GM19238 (cell line): Measurements from ENCODE around the gene USF2.

ENCODE experiments used
- DNase-seq: peaks from one replicate; pipeline ENCODE4 v3.0.0; 2011; ENCODE audit warnings: low spot score; ENCODE audit not compliant: insufficient read length

Gene USF2

DNA sequence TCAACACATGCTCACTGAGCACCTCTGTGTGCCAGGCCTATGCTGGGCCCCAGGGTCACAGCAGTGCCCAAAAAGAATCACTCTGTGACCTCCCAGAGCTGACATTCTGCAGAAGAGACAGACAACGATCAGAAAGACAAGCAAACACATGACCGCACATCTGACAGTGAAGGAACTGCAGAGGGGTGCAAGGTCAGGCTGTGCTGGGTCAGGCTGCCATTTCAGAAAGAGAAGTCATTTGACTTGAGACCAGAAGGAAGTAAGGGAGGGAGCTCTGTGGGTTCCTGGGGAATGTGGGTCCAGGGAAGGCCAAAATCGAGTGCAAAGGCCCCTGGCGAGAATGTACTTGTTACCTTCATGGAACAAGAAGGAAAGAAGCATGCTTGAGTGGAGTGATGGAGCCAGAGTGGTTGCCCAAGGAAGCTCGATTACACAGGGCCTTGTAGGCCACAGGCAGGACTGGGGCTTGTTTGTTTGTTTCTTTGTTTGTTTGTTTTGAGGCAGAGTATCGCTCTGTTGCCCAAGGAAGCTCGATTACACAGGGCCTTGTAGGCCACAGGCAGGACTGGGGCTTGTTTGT lies 48.8 kb downstream of the USF2 start:
- no peak for DNase-seq

DNA sequence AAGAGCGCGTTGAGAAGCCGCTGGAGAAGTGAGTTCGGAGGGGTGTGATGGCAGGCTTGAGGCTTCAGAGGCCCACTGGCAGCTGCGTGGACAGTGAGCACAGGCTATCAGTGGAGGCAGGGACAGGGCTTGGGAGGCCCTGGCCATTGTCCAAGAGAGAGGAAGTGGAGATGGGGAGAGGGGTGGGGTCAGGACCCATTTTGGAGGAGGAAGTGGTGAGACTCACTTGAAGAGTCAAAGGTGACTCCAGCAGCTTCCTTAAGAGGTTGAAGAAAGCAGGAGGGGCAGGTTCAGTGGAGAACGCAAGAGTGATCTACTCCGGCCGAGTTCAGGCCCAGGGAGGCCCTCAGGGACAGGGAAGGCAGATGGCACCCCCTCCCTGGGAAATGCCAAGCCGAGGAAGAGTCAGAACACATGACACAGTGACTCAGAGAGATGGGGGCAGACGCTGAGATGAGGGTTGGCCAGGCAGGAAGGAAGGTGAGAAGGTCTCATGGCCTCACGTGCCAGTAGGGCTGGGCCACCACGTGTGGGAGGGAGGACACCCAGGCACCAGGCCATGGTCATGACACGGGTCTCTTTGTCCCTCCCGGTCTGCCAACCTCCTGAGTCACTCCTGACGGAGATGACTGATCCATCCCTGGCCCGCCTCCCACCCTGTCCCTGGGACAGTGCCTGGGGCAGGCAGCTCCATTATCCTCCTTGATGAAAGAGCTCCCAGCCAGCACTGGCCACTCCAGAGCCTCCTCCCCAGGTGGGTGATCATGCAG lies 50.1 kb downstream of the USF2 start:
- no peak for DNase-seq

DNA sequence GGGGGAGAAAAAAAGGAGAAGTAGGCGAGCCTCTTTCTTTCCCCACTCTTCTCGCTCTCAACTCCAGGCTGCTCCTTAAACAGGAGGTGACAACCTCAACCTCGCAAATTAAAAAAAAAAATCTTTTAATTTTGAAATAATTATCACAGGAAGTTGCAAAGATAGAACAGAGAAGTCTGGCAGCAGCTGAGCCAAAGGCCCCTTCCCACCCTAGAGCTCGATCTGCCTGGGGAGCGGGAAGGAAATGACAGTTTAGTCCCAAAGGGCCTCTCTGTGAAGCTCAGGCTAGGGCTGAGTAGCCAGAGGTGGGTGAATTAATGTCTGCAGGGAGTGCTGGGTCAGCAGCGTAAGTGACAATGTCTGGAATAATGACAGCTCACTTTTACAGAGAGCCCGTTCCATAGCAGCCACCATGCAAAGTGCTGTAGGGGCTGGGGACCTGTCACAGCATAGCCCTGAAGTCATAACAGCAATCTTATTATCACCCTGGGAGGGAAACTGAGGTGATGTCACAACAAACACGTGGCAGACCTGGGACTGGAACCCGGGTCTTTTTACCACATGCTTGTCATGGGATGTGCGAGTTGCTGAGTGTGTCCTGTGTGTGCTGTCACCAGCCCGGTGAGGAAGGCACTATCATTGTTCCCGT lies 51.4 kb downstream of the USF2 start:
- no peak for DNase-seq

DNA sequence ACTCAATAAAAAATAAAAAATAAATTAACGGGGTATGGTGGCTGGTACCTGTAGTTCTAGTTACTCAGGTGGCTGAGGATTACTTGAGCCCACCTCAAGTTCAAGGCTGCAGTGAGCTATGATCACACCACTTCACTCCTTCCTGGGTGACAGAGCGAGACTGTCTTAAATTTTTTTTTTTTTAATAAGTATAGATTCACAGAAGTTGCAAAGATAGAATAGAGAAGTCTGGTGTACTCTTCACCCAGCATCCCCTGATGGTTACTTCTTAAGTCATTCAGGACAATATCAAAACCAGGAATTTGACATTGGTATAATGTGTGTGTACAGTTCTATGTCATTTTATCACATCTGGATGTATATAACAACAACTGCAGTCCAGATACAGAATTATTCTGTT lies 52.5 kb downstream of the USF2 start:
- DNase-seq, result no peak

DNA sequence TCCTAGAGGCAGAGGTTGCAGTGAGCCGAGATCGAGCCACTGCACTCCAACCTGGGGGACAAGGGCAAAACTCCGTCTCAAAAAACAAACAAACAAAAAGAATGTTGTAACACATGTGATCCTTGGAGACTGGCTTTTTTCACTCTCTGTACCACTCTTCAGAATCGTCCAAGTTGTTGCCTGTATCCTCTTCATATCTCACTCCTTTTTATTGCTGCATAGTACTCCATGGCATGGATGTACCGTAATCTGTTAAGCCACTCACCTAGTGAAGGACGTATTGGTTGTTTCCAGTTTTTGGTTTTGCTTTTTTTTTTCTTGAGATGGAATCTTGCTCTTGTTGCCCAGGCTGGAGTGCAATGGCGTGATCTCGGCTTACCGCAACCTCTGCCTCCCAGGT lies 53.3 kb downstream of the USF2 start:
- no peak for DNase-seq

DNA sequence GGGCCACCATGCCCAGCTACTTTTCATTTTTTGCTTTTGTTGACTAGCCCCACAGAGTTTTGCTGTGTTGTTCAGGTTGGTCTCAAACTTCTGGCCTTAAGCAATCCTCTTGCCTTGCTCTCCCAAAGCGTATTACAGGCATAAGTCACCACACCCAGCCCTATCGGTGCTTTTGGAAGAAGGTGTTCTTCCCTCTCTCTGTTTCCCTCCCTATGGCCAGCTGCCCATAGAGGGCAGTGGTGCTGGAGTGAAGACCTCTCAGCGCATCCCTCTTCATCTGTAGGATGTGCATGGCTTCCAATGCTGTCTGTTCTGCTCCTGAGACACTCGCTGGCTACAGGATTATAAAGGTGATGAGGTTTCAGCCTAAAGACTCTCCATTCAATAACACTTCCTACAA lies 58.9 kb downstream of the USF2 start:
- no peak for DNase-seq

DNA sequence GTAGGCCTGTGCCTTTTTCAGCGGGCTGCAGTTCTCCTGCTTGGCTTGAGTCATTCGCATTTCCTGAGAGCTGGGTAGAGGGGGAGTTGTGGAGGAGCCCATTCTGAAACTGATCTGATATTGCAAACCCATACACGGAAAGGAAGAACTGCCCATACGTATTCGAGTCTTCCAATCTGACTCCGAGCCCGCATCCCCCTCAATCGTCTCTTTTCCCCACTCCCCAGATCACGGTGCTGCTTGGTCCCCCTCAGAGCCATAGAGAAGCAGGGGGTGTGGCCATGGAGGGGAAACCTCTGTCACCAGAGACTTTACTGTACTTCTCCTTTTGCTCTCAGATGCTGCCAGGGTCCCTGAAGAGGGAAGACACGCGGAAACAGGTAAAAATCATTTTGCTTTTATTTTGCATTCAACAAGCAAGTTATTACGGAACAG lies 60.1 kb downstream of the USF2 start, which contains the start of gene CD22:
Gene CD22, plus strand, starts transcription at position 337 of the 435 bp plus-strand sequence. CDS start 2,854 bp downstream, outside the sequence.
- no peak for DNase-seq

DNA sequence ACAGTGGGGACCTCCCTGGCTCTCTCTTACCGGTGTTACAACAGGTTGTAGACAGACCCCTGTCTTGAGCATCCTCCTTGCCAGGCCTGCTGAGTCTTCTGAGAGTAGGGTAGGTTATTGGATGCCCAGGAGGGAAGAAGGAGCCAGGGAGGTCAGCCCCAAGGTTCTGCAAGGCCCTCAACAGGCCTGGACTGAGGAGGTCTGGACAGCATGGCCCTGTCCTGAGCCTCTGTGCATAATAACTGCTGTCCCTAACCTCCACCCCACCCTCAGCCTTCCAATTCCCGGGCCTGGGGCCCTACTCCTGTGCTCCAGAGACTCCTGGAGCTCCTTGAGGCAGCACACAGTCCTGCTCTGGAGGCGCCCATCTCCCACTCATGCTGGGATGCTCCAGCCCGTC lies 60.6 kb downstream of the USF2 start:
- no peak for DNase-seq
